SU-DHL-6 (cell line): ENCODE results near the gene KATNAL1.

Source experiments
- H2AFZ ChIP-seq: fragments of 200-600 bp; sonication (generic); 2 replicates; pipeline ENCODE4 v1.6.1; 2014; ENCODE audit warnings: low read depth, mild to moderate bottlenecking, moderate library complexity, mixed read lengths, antibody characterized with exemption, low read length; ENCODE audit not compliant: severe bottlenecking
- H3F3A ChIP-seq: fragments of 200-600 bp; shearing (Covaris generic); 2 replicates; pipeline ENCODE4 v1.6.0; 2016; ENCODE audit warnings: antibody characterized with exemption, mild to moderate bottlenecking; ENCODE audit not compliant: insufficient read depth
- H3K27ac ChIP-seq: fragments of 200-600 bp; sonication (generic); 2 replicates; pipeline ENCODE4 v1.5.1; 2016; ENCODE audit warnings: low read depth, mild to moderate bottlenecking, low read length, moderate library complexity, mixed read lengths
- H3K27me3 ChIP-seq: fragments of 200-600 bp; sonication (generic), shearing (Covaris generic); 2 replicates; pipeline ENCODE4 v1.6.0; 2014; ENCODE audit warnings: mild to moderate bottlenecking, low read length
- H3K36me3 ChIP-seq: fragments of 200-600 bp; sonication (generic); 2 replicates; pipeline ENCODE4 v1.6.1; 2014; ENCODE audit warnings: mild to moderate bottlenecking, low read length, mixed read lengths
- H3K4me2 ChIP-seq: fragments of 300-600, 200-600 bp; shearing (Covaris generic), sonication (generic); 2 replicates; pipeline ENCODE4 v1.6.0; 2014; ENCODE audit warnings: low read length, low read depth, mild to moderate bottlenecking; ENCODE audit not compliant: poor library complexity, severe bottlenecking
- H3K4me3 ChIP-seq: fragments of 200-600 bp; sonication (generic); 2 replicates; pipeline ENCODE4 v1.5.1; 2014; ENCODE audit warnings: antibody characterized with exemption, low read length, mild to moderate bottlenecking, mixed read lengths; ENCODE audit not compliant: insufficient read depth, poor library complexity, severe bottlenecking
- H3K79me2 ChIP-seq: fragments of 200-600 bp; sonication (generic); 2 replicates; pipeline ENCODE4 v1.6.1; 2014; ENCODE audit warnings: mild to moderate bottlenecking, low read length, moderate library complexity; ENCODE audit not compliant: insufficient read depth
- H3K9ac ChIP-seq: fragments of 200-600 bp; sonication (generic); 2 replicates; pipeline ENCODE4 v1.7.0; 2014; ENCODE audit warnings: mild to moderate bottlenecking, low read length
- H3K9me2 ChIP-seq: fragments of 200-600 bp; sonication (generic); replicated peaks from 2 replicates; pipeline ENCODE4 v1.6.1; 2014; ENCODE audit warnings: low read length; ENCODE audit not compliant: insufficient read depth
- H3K9me3 ChIP-seq: fragments of 200-600 bp; sonication (generic); 2 replicates; pipeline ENCODE4 v1.6.1; 2014; ENCODE audit warnings: low read length, mixed read lengths; ENCODE audit not compliant: insufficient read depth
- H4K20me1 ChIP-seq: fragments of 200-600 bp; sonication (generic); 2 replicates; pipeline ENCODE4 v1.6.1; 2014; ENCODE audit warnings: low read depth, mild to moderate bottlenecking, antibody characterized with exemption, low read length, moderate library complexity, mixed read lengths
- EZH2phosphoT487 ChIP-seq: fragments of 200-600 bp; sonication (generic), shearing (Covaris generic); conservative IDR thresholded peaks from 2 replicates; pipeline ENCODE4 v1.6.1; 2018; ENCODE audit warnings: mild to moderate bottlenecking, antibody characterized with exemption, low read length, moderate library complexity, mixed read lengths
- TF ChIP-seq, protein P1 (sequence below): fragments of 200-600 bp; sonication (generic); IDR thresholded peaks from one replicate; pipeline ENCODE4 v1.5.1; 2017; ENCODE audit warnings: antibody characterized with exemption, mild to moderate bottlenecking, low read length, moderate library complexity; ENCODE audit not compliant: insufficient read depth, poor library complexity, severe bottlenecking

KATNAL1 gene

DNA sequence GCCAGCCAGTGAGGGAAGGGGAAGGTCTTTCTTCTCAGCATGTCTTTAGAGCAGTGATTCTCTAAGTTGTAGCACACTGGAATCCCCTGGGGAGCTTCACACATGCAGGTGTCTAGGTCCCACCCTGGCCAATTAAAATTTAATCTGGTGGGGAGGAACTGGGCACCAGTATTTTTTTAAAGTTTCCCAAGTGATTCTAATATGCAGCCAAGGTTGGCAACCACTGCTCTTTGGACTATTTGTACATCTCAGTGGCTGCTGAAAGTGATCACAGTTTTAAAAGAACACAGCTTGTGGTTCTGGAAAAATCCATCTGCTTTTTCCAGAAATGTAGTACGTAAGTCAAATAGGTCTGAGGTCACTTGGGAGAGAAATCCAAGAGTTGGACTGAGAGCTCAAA, 10.7 kb upstream of the KATNAL1 start:
- Histone ChIP-seq H2AFZ (no peak overlapping the region), H3K36me3 (no peaks in the 10 kb centered on the region), H4K20me1 (no peaks in the 10 kb centered on the region), H3K79me2 (no peaks in the 10 kb centered on the region), H3K4me2 (no peak overlapping the region), H3K9ac (no peak overlapping the region), H3K9me3 (no peaks in the 10 kb centered on the region), H3F3A (peaks cover 3% of the 10 kb centered on the region; the same call in 1 of the 2 replicates), H3K27me3 (no peaks in the 10 kb centered on the region), H3K4me3 (no peak overlapping the region), H3K27ac (no peak overlapping the region), H3K9me2 (no peaks in the 10 kb centered on the region)
- TF ChIP-seq EZH2phosphoT487: no peak
- TF ChIP-seq, protein P1, sequence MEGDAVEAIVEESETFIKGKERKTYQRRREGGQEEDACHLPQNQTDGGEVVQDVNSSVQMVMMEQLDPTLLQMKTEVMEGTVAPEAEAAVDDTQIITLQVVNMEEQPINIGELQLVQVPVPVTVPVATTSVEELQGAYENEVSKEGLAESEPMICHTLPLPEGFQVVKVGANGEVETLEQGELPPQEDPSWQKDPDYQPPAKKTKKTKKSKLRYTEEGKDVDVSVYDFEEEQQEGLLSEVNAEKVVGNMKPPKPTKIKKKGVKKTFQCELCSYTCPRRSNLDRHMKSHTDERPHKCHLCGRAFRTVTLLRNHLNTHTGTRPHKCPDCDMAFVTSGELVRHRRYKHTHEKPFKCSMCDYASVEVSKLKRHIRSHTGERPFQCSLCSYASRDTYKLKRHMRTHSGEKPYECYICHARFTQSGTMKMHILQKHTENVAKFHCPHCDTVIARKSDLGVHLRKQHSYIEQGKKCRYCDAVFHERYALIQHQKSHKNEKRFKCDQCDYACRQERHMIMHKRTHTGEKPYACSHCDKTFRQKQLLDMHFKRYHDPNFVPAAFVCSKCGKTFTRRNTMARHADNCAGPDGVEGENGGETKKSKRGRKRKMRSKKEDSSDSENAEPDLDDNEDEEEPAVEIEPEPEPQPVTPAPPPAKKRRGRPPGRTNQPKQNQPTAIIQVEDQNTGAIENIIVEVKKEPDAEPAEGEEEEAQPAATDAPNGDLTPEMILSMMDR: no peak

DNA sequence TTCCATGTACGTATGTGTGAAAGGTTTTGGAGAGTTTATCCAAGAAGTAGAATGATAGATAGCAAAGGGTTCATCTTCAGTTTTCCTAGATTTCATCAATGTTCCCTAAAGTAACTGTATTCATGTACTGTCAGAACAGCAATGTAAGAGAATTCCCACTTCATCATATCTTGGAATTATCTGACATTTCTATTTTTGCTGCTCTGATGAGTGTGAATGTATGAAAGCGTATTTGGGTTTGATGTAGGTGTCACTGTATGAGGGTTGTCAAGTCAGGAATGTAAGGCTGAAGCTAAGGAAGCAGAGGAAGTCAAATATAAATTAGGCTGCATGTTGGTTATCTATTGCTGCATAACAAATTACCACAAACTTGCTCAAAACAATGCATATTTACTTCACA, 7.2 kb upstream of the KATNAL1 start:
- Histone ChIP-seq H3F3A (peaks cover 6% of the 10 kb centered on the region; the same call in 1 of the 2 replicates), H3K27me3 (no peaks in the 10 kb centered on the region), H3K27ac (no peak overlapping the region), H3K9me3 (no peaks in the 10 kb centered on the region), H3K9me2 (no peaks in the 10 kb centered on the region), H4K20me1 (no peaks in the 10 kb centered on the region), H3K4me3 (no peak overlapping the region), H3K79me2 (no peaks in the 10 kb centered on the region), H3K4me2 (no peak overlapping the region), H3K36me3 (no peaks in the 10 kb centered on the region), H3K9ac (no peak overlapping the region), H2AFZ (no peak overlapping the region)
- no peak for TF ChIP-seq EZH2phosphoT487
- TF ChIP-seq, protein P1: no peak

DNA sequence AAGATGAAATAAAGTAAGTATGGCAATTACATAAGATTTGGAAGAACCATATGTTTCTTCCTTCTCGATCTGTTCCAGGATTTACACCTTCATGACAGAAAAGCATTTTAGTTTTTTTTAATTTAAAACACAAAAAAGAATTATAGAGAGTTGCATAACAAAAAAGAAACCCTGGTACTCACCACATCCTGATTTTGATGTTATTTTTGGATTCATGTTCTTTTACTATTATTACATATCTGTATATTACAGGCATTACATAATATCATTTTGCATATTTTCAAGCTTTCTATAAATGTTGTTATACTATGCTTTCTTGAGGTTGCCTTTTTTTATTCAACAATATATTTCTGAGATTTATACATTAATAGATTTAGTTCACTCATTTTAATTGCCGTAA, 6.7 kb upstream of the KATNAL1 start:
- Histone ChIP-seq H3K4me3 (no peak overlapping the region), H3F3A (peaks cover 6% of the 10 kb centered on the region; the same call in 1 of the 2 replicates), H3K36me3 (no peaks in the 10 kb centered on the region), H3K9me3 (no peaks in the 10 kb centered on the region), H4K20me1 (no peaks in the 10 kb centered on the region), H3K9ac (no peak overlapping the region), H3K79me2 (no peaks in the 10 kb centered on the region), H3K9me2 (no peaks in the 10 kb centered on the region), H3K27me3 (no peaks in the 10 kb centered on the region), H3K27ac (no peak overlapping the region), H3K4me2 (peak overlapping the region; percentile 10), H2AFZ (no peak overlapping the region)
- TF ChIP-seq EZH2phosphoT487: no peak
- TF ChIP-seq, protein P1: no peak

DNA sequence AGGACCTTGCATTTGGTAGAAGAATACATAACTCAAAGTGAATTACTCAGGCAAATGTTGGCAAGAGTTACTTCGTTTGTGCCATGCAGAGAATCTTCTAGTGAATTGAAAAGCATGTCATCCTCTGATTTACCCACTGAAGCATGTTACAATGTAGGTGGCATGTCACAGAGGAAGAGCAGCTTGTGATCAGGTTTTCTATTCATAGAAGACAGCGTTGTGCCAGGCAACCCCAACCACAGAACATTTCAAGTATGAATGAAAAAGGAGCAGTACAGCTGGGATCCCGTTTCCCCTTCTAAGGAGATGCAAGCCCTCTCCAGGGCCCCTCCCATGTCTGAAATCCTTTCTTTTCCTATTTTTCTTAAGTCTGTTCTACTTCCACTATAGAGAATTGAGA, 6.0 kb upstream of the KATNAL1 start:
- TF ChIP-seq EZH2phosphoT487: no peak
- TF ChIP-seq, protein P1: no peak
- no peaks in the 10 kb centered on the region for H3K9me3 ChIP-seq
- no peaks in the 10 kb centered on the region for H3K36me3 ChIP-seq
- H3K27me3 ChIP-seq: no peaks in the 10 kb centered on the region
- H3K4me3 ChIP-seq: no peak overlapping the region
- H3K9me2 ChIP-seq: no peaks in the 10 kb centered on the region
- H3K4me2 ChIP-seq: no peak overlapping the region
- no peak overlapping the region for H3K9ac ChIP-seq
- H2AFZ ChIP-seq: no peak overlapping the region
- H3K79me2 ChIP-seq: no peaks in the 10 kb centered on the region
- no peaks in the 10 kb centered on the region for H4K20me1 ChIP-seq
- peaks cover 11% of the 10 kb centered on the region; the same call in 1 of the 2 replicates for H3F3A ChIP-seq
- no peak overlapping the region for H3K27ac ChIP-seq
